H1 (cell line): Measurements from ENCODE around the gene CHD6. TPM values are rescaled to one million over a fixed set of nuclear protein-coding genes. Genes with fewer than 3 reads are reported as not detected.

ENCODE experiments used
- CTCF ChIA-PET: fragments of 300-600 bp; sonication (Branson Sonifier 250); formaldehyde crosslinking; loops from one replicate; lab custom pipeline; 2021; ENCODE audit not compliant: partially characterized antibody; lab: Charles Lee
- POLR2A ChIA-PET: fragments of 300-600 bp; sonication (Branson Sonifier 250); formaldehyde crosslinking; loops from one replicate; lab custom pipeline; 2021; ENCODE audit warnings: inconsistent platforms; ENCODE audit not compliant: partially characterized antibody; lab: Charles Lee
- DNase-seq, 2 experiments: peaks; one replicate each; pipeline versions ENCODE4 v3.0.0 to v3.0.0-alpha.2; 2010 to 2022; ENCODE audit warnings: low spot score in 2 of 2, low read depth in 1 of 2, mixed read lengths in 1 of 2
- FAIRE-seq: peaks from 2 replicates; lab custom pipeline; 2011; peaks lifted over from hg19 to GRCh38; lab: Jason Lieb, UNC
- H2AFZ ChIP-seq: 2 replicates; pipeline ENCODE4 v1.8.1; 2012; ENCODE audit warnings: low read length, inconsistent platforms
- H2AK5ac ChIP-seq: 2 replicates; pipeline ENCODE4 v1.6.1; 2013; ENCODE audit warnings: low read depth, low read length
- H2BK120ac ChIP-seq: replicated peaks from 2 replicates; pipeline ENCODE3; 2013; ENCODE audit warnings: low read depth, low read length, inconsistent platforms
- H2BK12ac ChIP-seq: 2 replicates; pipeline ENCODE4 v1.6.1; 2013; ENCODE audit warnings: low read depth, low read length
- H2BK15ac ChIP-seq: 2 replicates; pipeline ENCODE4 v1.6.1; 2013; ENCODE audit warnings: low read length
- H2BK20ac ChIP-seq: 2 replicates; pipeline ENCODE4 v1.6.1; 2013; ENCODE audit warnings: low read length
- H2BK5ac ChIP-seq: 2 replicates; pipeline ENCODE4 v1.6.1; 2013; ENCODE audit warnings: low read depth, low read length
- H3K14ac ChIP-seq: 2 replicates; pipeline ENCODE4 v1.6.1; 2013; ENCODE audit warnings: inconsistent platforms; ENCODE audit not compliant: insufficient read length
- H3K18ac ChIP-seq: 2 replicates; pipeline ENCODE4 v1.6.1; 2013; ENCODE audit warnings: low read length; ENCODE audit errors: extremely low read depth
- H3K23ac ChIP-seq: 2 replicates; pipeline ENCODE4 v1.6.1; 2013; ENCODE audit warnings: inconsistent platforms; ENCODE audit not compliant: insufficient read length
- H3K23me2 ChIP-seq: 2 replicates; pipeline ENCODE4 v1.6.1; 2013; ENCODE audit warnings: low read depth, low read length
- H3K27ac ChIP-seq: 2 replicates; pipeline ENCODE4 v1.6.1; 2011; ENCODE audit warnings: low read depth, low read length, inconsistent platforms
- H3K27me3 ChIP-seq, 4 experiments: replicated peaks in 1 of 4; 1 replicate in 1 of 4; 2 replicates in 3 of 4; pipeline versions ENCODE4 v1.6.1 to v1.8.1; 2011 to 2013; ENCODE audit warnings: low read length in 3 of 4, mild to moderate bottlenecking in 3 of 4, inconsistent platforms in 2 of 4, mixed read lengths in 2 of 4, moderate library complexity in 1 of 4; ENCODE audit not compliant: control insufficient read depth in 3 of 4, insufficient read depth in 3 of 4; ENCODE audit errors: extremely low read depth in 1 of 4
- H3K36me3 ChIP-seq, 4 experiments: 2 replicates each; pipeline versions ENCODE4 v1.6.1 to v1.8.1; 2011 to 2013; ENCODE audit warnings: mild to moderate bottlenecking in 4 of 4, low read length in 3 of 4, moderate library complexity in 2 of 4, control low read depth in 1 of 4, inconsistent platforms in 1 of 4; ENCODE audit not compliant: insufficient read depth in 4 of 4, control insufficient read depth in 2 of 4
- H3K4ac ChIP-seq: replicated peaks from 2 replicates; pipeline ENCODE3; 2013; ENCODE audit warnings: low read length, low read depth, mixed read lengths, inconsistent platforms; ENCODE audit not compliant: insufficient read length
- H3K4me1 ChIP-seq, 4 experiments: replicated peaks in 1 of 4; 1 replicate in 1 of 4; 2 replicates in 3 of 4; pipeline versions ENCODE4 v1.6.1 to v1.8.1; 2011 to 2013; ENCODE audit warnings: low read length in 3 of 4, inconsistent platforms in 2 of 4, mixed read lengths in 1 of 4; ENCODE audit not compliant: insufficient read depth in 4 of 4, control insufficient read depth in 3 of 4
- H3K4me2 ChIP-seq, 2 experiments: 2 replicates each; pipeline versions ENCODE4 v1.6.1 to v1.8.1; 2011 to 2013; ENCODE audit warnings: low read depth in 2 of 2, low read length in 2 of 2, control low read depth in 1 of 2, inconsistent platforms in 1 of 2, mild to moderate bottlenecking in 1 of 2; ENCODE audit not compliant: insufficient read depth in 1 of 2
- H3K4me3 ChIP-seq, 4 experiments: fragments of 200-600, 300-600 bp in 1 of 4; sonication (generic), shearing (Covaris generic), sonication (Bioruptor Twin) in 1 of 4; 2 replicates each; pipeline versions ENCODE4 v1.5.1 to v1.8.1; 2011 to 2016; ENCODE audit warnings: low read length in 4 of 4, low read depth in 3 of 4, control low read depth in 2 of 4, inconsistent platforms in 2 of 4, mild to moderate bottlenecking in 2 of 4, mixed read lengths in 1 of 4, moderate library complexity in 1 of 4; ENCODE audit not compliant: insufficient read depth in 2 of 4; ENCODE audit errors: extremely low read depth in 1 of 4
- H3K56ac ChIP-seq: replicated peaks from 2 replicates; pipeline ENCODE3; 2013; ENCODE audit warnings: low read depth, mild to moderate bottlenecking, mixed read lengths, low read length, inconsistent platforms; ENCODE audit not compliant: insufficient read length
- H3K79me1 ChIP-seq: 2 replicates; pipeline ENCODE4 v1.6.1; 2013; ENCODE audit warnings: low read depth, low read length, control low read depth
- H3K79me2 ChIP-seq, 2 experiments: 2 replicates each; pipeline versions ENCODE4 v1.6.1 to v1.8.1; 2012 to 2013; ENCODE audit warnings: low read length in 2 of 2, mild to moderate bottlenecking in 2 of 2, inconsistent platforms in 1 of 2; ENCODE audit not compliant: insufficient read depth in 2 of 2, control insufficient read depth in 1 of 2
- H3K9ac ChIP-seq, 4 experiments: replicated peaks in 1 of 4; 1 replicate in 1 of 4; 2 replicates in 3 of 4; pipeline versions ENCODE4 v1.6.1 to v1.8.1; 2011 to 2013; ENCODE audit warnings: low read depth in 3 of 4, low read length in 3 of 4, control low read depth in 2 of 4, mild to moderate bottlenecking in 2 of 4, moderate library complexity in 2 of 4, inconsistent platforms in 1 of 4; ENCODE audit errors: extremely low read depth in 1 of 4
- H3K9me3 ChIP-seq, 2 experiments: 2 replicates each; pipeline versions ENCODE4 v1.6.1 to v1.8.1; 2012 to 2013; ENCODE audit warnings: mild to moderate bottlenecking in 2 of 2, moderate library complexity in 2 of 2, control low read depth in 1 of 2, inconsistent platforms in 1 of 2, low read depth in 1 of 2, low read length in 1 of 2, mixed read lengths in 1 of 2; ENCODE audit not compliant: insufficient read depth in 2 of 2
- H4K20me1 ChIP-seq, 2 experiments: replicated peaks in 1 of 2; 2 replicates each; pipeline versions ENCODE3 to v1.8.1; 2011 to 2013; ENCODE audit warnings: inconsistent platforms in 2 of 2, low read length in 2 of 2, mild to moderate bottlenecking in 1 of 2; ENCODE audit not compliant: insufficient read depth in 2 of 2, control insufficient read depth in 1 of 2
- H4K5ac ChIP-seq: 2 replicates; pipeline ENCODE4 v1.6.1; 2013; ENCODE audit warnings: low read length, low read depth, mixed read lengths, inconsistent platforms; ENCODE audit not compliant: insufficient read length
- H4K8ac ChIP-seq: 2 replicates; pipeline ENCODE4 v1.8.0; 2013; ENCODE audit warnings: mild to moderate bottlenecking, moderate library complexity, low read length, inconsistent platforms; ENCODE audit not compliant: insufficient read depth; ENCODE audit errors: extremely low read depth
- H4K91ac ChIP-seq: replicated peaks from 2 replicates; pipeline ENCODE3; 2013; ENCODE audit warnings: low read length, mixed read lengths, inconsistent platforms; ENCODE audit not compliant: insufficient read length
- PHF8 ChIP-seq: fragments of 200-600 bp; sonication (generic); conservative IDR thresholded peaks from 2 replicates; pipeline ENCODE4 v1.7.1; 2012; ENCODE audit warnings: low read depth, mild to moderate bottlenecking, inconsistent platforms, low read length, moderate library complexity
- RBBP5 ChIP-seq: IDR thresholded peaks from 2 replicates; pipeline ENCODE4 v1.7.1; 2012; ENCODE audit warnings: low read depth, mild to moderate bottlenecking, inconsistent platforms, low read length, moderate library complexity, borderline replicate concordance
- RNF2 ChIP-seq: fragments of 200-900, 300-1000 bp; sonication (generic); IDR thresholded peaks from 2 replicates; pipeline ENCODE4 v1.7.1; 2016; ENCODE audit warnings: borderline replicate concordance, low read depth, mild to moderate bottlenecking, antibody characterized with exemption, low read length; ENCODE audit not compliant: poor library complexity, severe bottlenecking; ENCODE audit errors: missing control alignments
- SIX5 ChIP-seq: IDR thresholded peaks from 2 replicates; pipeline ENCODE4 v1.6.1; 2011; ENCODE audit warnings: mild to moderate bottlenecking, low read depth, low read length
- WGBS, 2 experiments: shearing (Covaris generic) in 1 of 2; methylation state at CpG; one replicate each; pipeline versions ENCODE4 v1.1.6 to v1.1.7; 2013 to 2015; ENCODE audit warnings: low lambda C conversion rate in 2 of 2, mixed read lengths in 2 of 2, inconsistent platforms in 1 of 2, low coverage in 1 of 2, missing lambda C conversion rate in 1 of 2; ENCODE audit not compliant: insufficient replicate concordance in 2 of 2, insufficient coverage in 1 of 2, insufficient read length in 1 of 2; ENCODE audit errors: extremely low coverage in 1 of 2, missing lambda C conversion rate in 1 of 2; 5-methylcytosine and 5-hydroxymethylcytosine counted together
- polyA plus RNA-seq, 7 experiments: library from polyadenylated mRNA; depleted of rRNA in 3 of 7; stranded (reverse) in 5 of 7; unstranded in 2 of 7; fragments of >200 nt in 5 of 7; fragments of 200-250 nt in 2 of 7; gene quantifications; 1 replicate in 5 of 7; 2 replicates in 1 of 7; 4 replicates in 1 of 7; pipeline versions ENCODE4 v1.2.1 to v1.2.3, GENCODE V29; 2011 to 2013; ENCODE audit warnings: missing spikeins in 2 of 7, mixed read lengths in 2 of 7
- total RNA-seq: library from RNA; stranded (reverse); fragmentation: NEBNext Ultra II Directional; extraction: Animal tissue kit (Norgen Biotek cat#: 25700); gene quantifications from 2 replicates; pipeline ENCODE4 v1.2.1, GENCODE V29; 2021

The CHD6 gene
- total and polyA plus RNA-seq, 2 of the 8 experiments (the other 6 are each of a cell fraction or from before 2014, with no cell fraction given) = 11.1 to 62.9 TPM

- ChIA-PET CTCF (no interaction called here), POLR2A (interaction anchor here (0.7 to 1.1 kb wide), 2 partner anchors 19 to 125 kb away, joined by 3 to 4 read pairs; no protein-coding TSS in a partner anchor)
- H2BK12ac ChIP-seq = no peak overlapping the region
- TF ChIP-seq PHF8 = no peak
- no peak for TF ChIP-seq RBBP5
- no peak for TF ChIP-seq RNF2
- no peak for TF ChIP-seq SIX5
- H4K5ac ChIP-seq = no peak overlapping the region
- peaks cover 0 to 2% of the 10 kb centered on the region in 2 experiments for H4K20me1 ChIP-seq
- no peak overlapping the region for H3K4me3 ChIP-seq
- no peak overlapping the region for H3K18ac ChIP-seq
- no peak overlapping the region for H4K8ac ChIP-seq
- no peak for DNase-seq
- no peaks in the 10 kb centered on the region for H3K27me3 ChIP-seq
- no peak overlapping the region for H3K14ac ChIP-seq
- H3K4me2 ChIP-seq = no peak overlapping the region
- H3K4ac ChIP-seq = no peak overlapping the region
- H3K56ac ChIP-seq = no peak overlapping the region
- H3K36me3 ChIP-seq = peaks cover 15 to 71% (median 47%) of the 10 kb centered on the region in 4 experiments; a peak in 7 of 8 replicates
- no peak overlapping the region for H2AK5ac ChIP-seq
- no peak for FAIRE-seq
- no peak overlapping the region for H2AFZ ChIP-seq
- no peak overlapping the region for H2BK15ac ChIP-seq
- no peaks in the 10 kb centered on the region for H3K9me3 ChIP-seq
- no peaks in the 10 kb centered on the region; the same call in 1 of the 2 replicates for H3K79me1 ChIP-seq
- no peaks in the 10 kb centered on the region for H3K4me1 ChIP-seq
- no peak overlapping the region for H4K91ac ChIP-seq
- no peak overlapping the region for H2BK20ac ChIP-seq
- H3K9ac ChIP-seq = no peak overlapping the region
- 100% methylated on average over 1 of the region's 1 CpG; no CpG with 5 or more reads in 1 of the 2 experiments for WGBS, 2 experiments
- no peaks in the 10 kb centered on the region for H3K79me2 ChIP-seq
- no peaks in the 10 kb centered on the region for H3K23me2 ChIP-seq
- H3K23ac ChIP-seq = no peak overlapping the region
- no peak overlapping the region for H2BK120ac ChIP-seq
- no peak overlapping the region for H2BK5ac ChIP-seq
- no peak overlapping the region for H3K27ac ChIP-seq
Observed at GRCh38 chr20:41483553-41483930, 134.6 kb downstream of the CHD6 start.
